ENCODE measurements around the gene TNFAIP8L2.
"Not testable (repeated sequence)": the region's sequence is repeated elsewhere in the genome, so short reads cannot be mapped to it uniquely, and the experiment has no call there.

TNFAIP8L2 gene

DNA sequence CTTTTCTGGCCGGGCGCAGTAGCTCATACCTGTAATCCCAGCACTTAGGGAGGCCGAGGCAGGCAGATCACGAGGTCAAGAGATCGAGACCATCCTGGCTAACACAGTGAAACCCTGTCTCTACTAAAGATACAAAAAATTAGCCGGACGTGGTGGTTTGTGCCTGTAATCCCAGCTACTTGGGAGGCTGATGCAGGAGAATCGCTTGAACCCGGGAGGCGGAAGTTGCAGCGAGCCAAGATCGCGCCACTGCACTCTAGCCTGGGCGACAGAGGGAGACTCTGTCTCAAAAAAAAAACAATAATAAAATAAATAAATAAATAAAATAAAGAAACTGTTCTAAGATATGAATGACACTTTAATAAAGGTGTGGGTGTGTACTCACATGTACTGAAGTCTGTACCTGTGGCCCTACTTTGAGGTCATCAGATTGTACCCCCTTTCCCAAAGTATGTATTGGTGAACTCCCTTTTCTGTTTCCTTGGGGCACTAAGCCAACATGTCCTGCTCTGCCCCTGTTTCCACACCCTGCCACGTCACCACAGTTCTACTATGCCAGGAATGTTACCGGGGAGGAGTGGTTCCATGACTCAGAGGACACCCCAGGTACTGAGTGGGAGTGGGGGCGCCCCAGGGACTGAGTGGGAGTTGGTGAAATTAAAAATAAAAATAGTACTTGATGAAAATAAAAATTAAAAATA, 38.6 kb downstream of the TNFAIP8L2 start:
- not testable (repeated sequence) for H3K36me3 ChIP-seq (ENCODE audit: control insufficient read depth, insufficient read depth, low read length); H3K4me3 ChIP-seq (ENCODE audit: low read depth, low read length); H3K9me3 ChIP-seq (ENCODE audit: control insufficient read depth, insufficient read depth, low read length); H3K27me3 ChIP-seq (ENCODE audit: control insufficient read depth, insufficient read depth, low read length); H3K4me1 ChIP-seq (ENCODE audit: control insufficient read depth, insufficient read depth, low read length); H3K9ac ChIP-seq (ENCODE audit: low read depth, low read length)

- Histone ChIP-seq H3K36me3 (ENCODE audit: control insufficient read depth, insufficient read depth, low read length) (no peaks in the 10 kb centered on the region), H3K4me1 (ENCODE audit: control insufficient read depth, insufficient read depth, low read length) (no peaks in the 10 kb centered on the region), H3K27me3 (ENCODE audit: control insufficient read depth, insufficient read depth, low read length) (no peaks in the 10 kb centered on the region), H3K4me3 (ENCODE audit: low read depth, low read length) (no peak overlapping the region), H3K9me3 (ENCODE audit: control insufficient read depth, insufficient read depth, low read length) (no peaks in the 10 kb centered on the region), H3K9ac (ENCODE audit: low read depth, low read length) (no peak overlapping the region)
These were observed 39.9 kb downstream of the TNFAIP8L2 start for GRCh38 chr1:151196292-151196800.

DNA sequence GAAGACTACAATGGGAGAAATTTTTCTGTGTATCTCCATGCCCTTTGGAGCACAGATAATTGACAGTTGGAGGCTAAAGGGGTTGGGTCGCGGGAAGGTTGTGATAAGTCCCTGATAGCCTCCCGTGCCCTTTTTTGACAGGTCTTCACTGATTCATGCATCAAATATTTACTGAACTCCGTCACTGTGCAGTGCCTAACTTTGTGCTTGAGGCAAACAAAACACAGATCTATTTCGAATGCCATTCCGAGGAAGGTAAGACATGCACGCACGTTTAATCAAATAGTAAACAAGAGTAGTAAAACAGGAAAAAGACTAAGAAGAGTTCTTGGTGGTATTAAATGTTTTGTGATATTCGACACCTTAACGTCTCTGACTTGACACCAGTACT, 41.4 kb downstream of the TNFAIP8L2 start:
- H3K9me3 ChIP-seq (ENCODE audit: control insufficient read depth, insufficient read depth, low read length), result no peaks in the 10 kb centered on the region
- H3K36me3 ChIP-seq (ENCODE audit: control insufficient read depth, insufficient read depth, low read length), result peaks cover 2% of the 10 kb centered on the region
- no peaks in the 10 kb centered on the region for H3K4me1 ChIP-seq (ENCODE audit: control insufficient read depth, insufficient read depth, low read length)
- no peak overlapping the region for H3K9ac ChIP-seq (ENCODE audit: low read depth, low read length)
- peak overlapping the region; percentile 88 for H3K4me3 ChIP-seq (ENCODE audit: low read depth, low read length)
- H3K27me3 ChIP-seq (ENCODE audit: control insufficient read depth, insufficient read depth, low read length), result no peaks in the 10 kb centered on the region

DNA sequence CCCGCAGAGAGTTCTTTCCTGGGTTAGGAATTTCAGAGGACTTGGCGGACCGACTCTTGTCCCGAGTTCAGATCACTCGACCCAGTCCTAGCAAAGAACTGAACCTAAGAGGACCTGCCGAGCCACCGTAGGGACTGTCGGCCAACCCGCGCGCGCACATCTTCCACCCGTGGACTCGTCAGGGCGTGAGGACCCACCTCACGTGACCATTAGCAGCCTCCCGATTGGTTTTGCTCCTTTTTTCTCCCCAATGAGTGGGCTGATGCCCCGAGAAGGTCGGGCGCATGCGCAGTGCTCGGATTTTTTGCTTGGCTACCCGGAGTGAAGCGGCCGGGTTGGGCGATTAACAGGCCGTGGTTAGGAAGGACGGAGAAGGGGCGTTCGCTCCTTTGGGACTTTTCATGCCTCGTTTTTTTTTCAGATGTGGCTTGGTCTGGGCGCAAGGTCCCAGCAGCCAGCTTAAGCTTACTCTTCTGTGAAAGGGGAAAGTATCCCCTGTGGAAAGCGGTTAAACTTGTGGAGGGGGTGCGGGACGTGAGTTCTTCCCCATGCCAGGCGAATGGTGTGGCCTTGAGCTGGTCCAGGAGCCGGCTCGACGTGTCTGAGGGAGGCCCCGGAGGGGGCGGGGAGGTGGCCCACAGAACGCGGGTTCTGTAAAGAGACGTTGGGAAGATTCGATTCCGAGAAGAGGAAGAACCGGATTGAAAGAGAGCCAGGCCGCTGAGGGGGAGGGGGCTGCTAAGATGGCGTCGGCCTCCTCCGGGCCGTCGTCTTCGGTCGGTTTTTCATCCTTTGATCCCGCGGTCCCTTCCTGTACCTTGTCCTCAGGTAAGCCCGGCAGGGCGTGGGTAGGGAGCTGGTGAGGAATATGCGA, 42.0 kb downstream of the TNFAIP8L2 start, which contains the start of gene PIP5K1A:
Gene PIP5K1A (plus strand): TSS at position 299 of the 874 bp plus-strand sequence. CDS start 445 bp downstream, at position 744.
- Histone ChIP-seq H3K9me3 (ENCODE audit: control insufficient read depth, insufficient read depth, low read length) (no peaks in the 10 kb centered on the region), H3K4me3 (ENCODE audit: low read depth, low read length) (peak within 1 kb of the TSS; percentile 88), H3K27me3 (ENCODE audit: control insufficient read depth, insufficient read depth, low read length) (no peaks in the 10 kb centered on the region), H3K36me3 (ENCODE audit: control insufficient read depth, insufficient read depth, low read length) (peaks cover 8% of the 10 kb centered on the region), H3K4me1 (ENCODE audit: control insufficient read depth, insufficient read depth, low read length) (no peaks in the 10 kb centered on the region), H3K9ac (ENCODE audit: low read depth, low read length) (peak within 1 kb of the TSS; percentile 82)

- peak overlapping the region; percentile 82 for H3K9ac ChIP-seq (ENCODE audit: low read depth, low read length)
- H3K27me3 ChIP-seq (ENCODE audit: control insufficient read depth, insufficient read depth, low read length), result no peaks in the 10 kb centered on the region
These were observed 43.6 kb downstream of the TNFAIP8L2 start for GRCh38 chr1:151199873-151200581.

DNA sequence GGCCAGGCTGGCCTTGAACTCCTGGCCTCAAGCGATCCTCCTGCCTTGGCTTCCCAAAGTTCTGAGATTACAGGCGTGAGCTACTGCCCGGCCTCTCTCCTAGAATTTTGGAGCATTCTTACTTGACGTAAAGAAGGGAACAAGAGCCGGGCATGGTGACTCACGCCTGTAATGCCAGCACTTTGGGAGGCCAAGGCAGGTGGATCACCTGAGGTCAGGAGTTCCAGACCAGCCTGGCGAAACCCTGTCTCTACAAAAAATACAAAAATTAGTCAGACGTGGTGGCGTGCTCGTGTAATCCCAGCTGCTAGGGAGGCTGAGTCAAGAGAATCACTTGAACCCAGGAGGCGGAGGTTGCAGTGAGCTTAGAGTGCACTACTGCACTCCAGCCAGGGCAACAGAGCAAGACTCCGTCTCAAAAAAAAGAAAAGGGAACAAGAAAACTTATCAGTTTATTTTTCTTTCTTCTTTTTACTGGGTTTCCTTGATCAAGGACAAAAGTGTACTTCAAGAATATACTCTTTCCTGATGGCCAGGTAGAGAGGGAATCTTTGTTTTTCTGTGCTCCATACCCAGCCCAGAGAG, 49.0 kb downstream of the TNFAIP8L2 start:
- not testable (repeated sequence) for H3K9me3 ChIP-seq (ENCODE audit: control insufficient read depth, insufficient read depth, low read length); H3K4me3 ChIP-seq (ENCODE audit: low read depth, low read length); H3K9ac ChIP-seq (ENCODE audit: low read depth, low read length)

More at GRCh38 chr1:151199873-151200581, 43.6 kb downstream of the TNFAIP8L2 start:
- peaks cover 8% of the 10 kb centered on the region for H3K36me3 ChIP-seq (ENCODE audit: control insufficient read depth, insufficient read depth, low read length)
- no peaks in the 10 kb centered on the region for H3K9me3 ChIP-seq (ENCODE audit: control insufficient read depth, insufficient read depth, low read length)
- no peaks in the 10 kb centered on the region for H3K4me1 ChIP-seq (ENCODE audit: control insufficient read depth, insufficient read depth, low read length)
- peak overlapping the region; percentile 88 for H3K4me3 ChIP-seq (ENCODE audit: low read depth, low read length)

More for the DNA sequence above, 49.0 kb downstream of the TNFAIP8L2 start:
- peaks cover 18% of the 10 kb centered on the region for H3K36me3 ChIP-seq (ENCODE audit: control insufficient read depth, insufficient read depth, low read length)
- not testable (repeated sequence) for H3K27me3 ChIP-seq (ENCODE audit: control insufficient read depth, insufficient read depth, low read length); H3K4me1 ChIP-seq (ENCODE audit: control insufficient read depth, insufficient read depth, low read length)
